A549 (cell line): ENCODE results near the gene ACAD8. TPM values are rescaled to one million over a fixed set of nuclear protein-coding genes. Genes with fewer than 3 reads are reported as not detected.

ENCODE experiments used
- ATAC-seq, 2 experiments: fragments of 200-7000 bp in 1 of 2; fragments of >200 bp in 1 of 2; cut with Nextera tagmentation in 1 of 2; cut with Tn5 transposase in 1 of 2; 3 replicates each; pipeline versions ENCODE4 v1.8.0 to v1.9.1; 2018 to 2020; ENCODE audit warnings: mild to moderate bottlenecking in 1 of 2, moderate library complexity in 1 of 2
- CTCF ChIA-PET: fragments of 300-600 bp; sonication (Branson Sonifier 250); formaldehyde crosslinking; extraction: SDS; loops from one replicate; lab custom pipeline; 2021; ENCODE audit warnings: antibody characterized with exemption, inconsistent platforms; lab: Yijun Ruan, JAX
- POLR2A ChIA-PET: fragments of 350-600 bp; formaldehyde crosslinking; extraction: SDS; loops from one replicate; lab custom pipeline; 2021; ENCODE audit warnings: antibody characterized with exemption, inconsistent platforms; lab: Yijun Ruan, JAX
- DNase-seq, 2 experiments: peaks; one replicate each; pipeline versions ENCODE4 v3.0.0 to v3.0.0-alpha.2; 2011 to 2016; ENCODE audit warnings: low read depth in 1 of 2, low spot score in 1 of 2
- FAIRE-seq: peaks from 2 replicates; lab custom pipeline; 2011; peaks lifted over from hg19 to GRCh38; lab: Jason Lieb, UNC
- H3K27ac ChIP-seq, 2 experiments: fragments of >200 bp; sonication (Bioruptor Twin); formaldehyde crosslinking; 3 replicates each; pipeline ENCODE4 v1.5.1; 2016 to 2017
- H3K4me1 ChIP-seq: fragments of >200 bp; sonication (Bioruptor Twin); formaldehyde crosslinking; 3 replicates; pipeline ENCODE4 v1.6.1; 2016
- H3K4me2 ChIP-seq: fragments of >200 bp; sonication (Bioruptor Twin); formaldehyde crosslinking; 3 replicates; pipeline ENCODE4 v1.6.1; 2016
- H3K4me3 ChIP-seq: fragments of >200 bp; sonication (Bioruptor Twin); formaldehyde crosslinking; 3 replicates; pipeline ENCODE4 v1.5.1; 2016
- H3K9me3 ChIP-seq: fragments of >200 bp; sonication (Bioruptor Twin); formaldehyde crosslinking; 3 replicates; pipeline ENCODE4 v1.6.1; 2016
- BCL3 ChIP-seq: fragments of >200 bp; sonication (Bioruptor Twin); formaldehyde crosslinking; IDR thresholded peaks from 3 replicates; pipeline ENCODE4 v1.6.1; 2016
- BHLHE40 ChIP-seq: IDR thresholded peaks from 2 replicates; pipeline ENCODE4 v1.6.1; 2012; ENCODE audit warnings: low read depth, low read length, inconsistent platforms
- CBX2 ChIP-seq: fragments of 200-600 bp; sonication (generic); IDR thresholded peaks from 2 replicates; pipeline ENCODE4 v1.6.1; 2016; ENCODE audit warnings: low read depth, mild to moderate bottlenecking, borderline replicate concordance
- CBX8 ChIP-seq: fragments of 200-600 bp; sonication (generic); IDR thresholded peaks from 2 replicates; pipeline ENCODE4 v1.6.1; 2016
- CHD4 ChIP-seq: fragments of 200-600 bp; sonication (generic); IDR thresholded peaks from 2 replicates; pipeline ENCODE4 v1.6.1; 2016; ENCODE audit warnings: antibody characterized with exemption, mild to moderate bottlenecking, borderline replicate concordance
- EHMT2 ChIP-seq: fragments of 200-600 bp; sonication (generic); IDR thresholded peaks from 2 replicates; pipeline ENCODE4 v1.6.1; 2016; ENCODE audit warnings: antibody characterized with exemption, low read depth, mild to moderate bottlenecking, moderate library complexity
- ELK1 ChIP-seq: fragments of 150-350 bp; IDR thresholded peaks from 2 replicates; pipeline ENCODE4 v1.6.1; 2014; ENCODE audit warnings: low read depth, mild to moderate bottlenecking, low read length
- EP300 ChIP-seq, 2 experiments: fragments of >200 bp; sonication (Bioruptor Twin); formaldehyde crosslinking; IDR thresholded peaks; 2 replicates in 1 of 2; 3 replicates in 1 of 2; pipeline ENCODE4 v1.6.1; 2016 to 2017
- ESRRA ChIP-seq: fragments of 150-350 bp; IDR thresholded peaks from 2 replicates; pipeline ENCODE4 v1.6.1; 2014; ENCODE audit warnings: mild to moderate bottlenecking, low read length, borderline replicate concordance
- FOSB ChIP-seq: fragments of 250-450 bp; sonication (Bioruptor Pico); IDR thresholded peaks from 2 replicates; pipeline ENCODE4 v1.5.0; 2020; ENCODE audit warnings: mild to moderate bottlenecking, moderate library complexity
- GATA3 ChIP-seq: IDR thresholded peaks from 2 replicates; pipeline ENCODE4 v1.6.1; 2012; ENCODE audit warnings: borderline replicate concordance
- HES2 ChIP-seq: fragments of >200 bp; sonication (Bioruptor Twin); formaldehyde crosslinking; IDR thresholded peaks from 2 replicates; pipeline ENCODE4 v1.6.1; 2016
- MAX ChIP-seq: IDR thresholded peaks from 2 replicates; pipeline ENCODE4 v1.6.1; 2012
- MYC ChIP-seq: IDR thresholded peaks from 2 replicates; pipeline ENCODE4 v1.6.1; 2012; ENCODE audit warnings: mild to moderate bottlenecking, inconsistent platforms, low read length, improper control_type of control experiment, borderline replicate concordance
- NFE2L2 ChIP-seq: fragments of 150-350 bp; conservative IDR thresholded peaks from 2 replicates; pipeline ENCODE4 v1.6.1; 2014; ENCODE audit warnings: low read length
- NR3C1 ChIP-seq: fragments of >200 bp; sonication (Bioruptor Twin); formaldehyde crosslinking; IDR thresholded peaks from 3 replicates; pipeline ENCODE4 v1.6.1; 2017
- PBX3 ChIP-seq: IDR thresholded peaks from 2 replicates; pipeline ENCODE4 v1.6.1; 2012
- RAD21 ChIP-seq, 2 experiments: fragments of >200 bp in 1 of 2; sonication (Bioruptor Twin) in 1 of 2; formaldehyde crosslinking in 1 of 2; IDR thresholded peaks in 1 of 2; conservative IDR thresholded peaks in 1 of 2; 2 replicates in 1 of 2; 3 replicates in 1 of 2; pipeline ENCODE4 v1.6.1; 2012 to 2018; ENCODE audit warnings: inconsistent platforms in 1 of 2
- RARB ChIP-seq: fragments of 250-450 bp; sonication (Bioruptor Pico); IDR thresholded peaks from 2 replicates; pipeline ENCODE4 v1.8.0; 2021; ENCODE audit warnings: mild to moderate bottlenecking, moderate library complexity
- RFX5 ChIP-seq: fragments of 450-650 bp; IDR thresholded peaks from 2 replicates; pipeline ENCODE4 v1.7.1; 2014; ENCODE audit warnings: antibody characterized with exemption, mild to moderate bottlenecking, moderate library complexity
- SMC3 ChIP-seq: fragments of >200 bp; sonication (Bioruptor Twin); formaldehyde crosslinking; IDR thresholded peaks from 3 replicates; pipeline ENCODE4 v1.6.1; 2018; ENCODE audit warnings: inconsistent platforms
- USF2 ChIP-seq: fragments of 450-650 bp; IDR thresholded peaks from 2 replicates; pipeline ENCODE4 v1.6.1; 2014; ENCODE audit warnings: antibody characterized with exemption
- ZFP36 ChIP-seq: fragments of 450-650 bp; IDR thresholded peaks from 2 replicates; pipeline ENCODE4 v1.6.1; 2014; ENCODE audit warnings: borderline replicate concordance; ENCODE audit not compliant: partially characterized antibody
- ZSCAN20 ChIP-seq: fragments of 250-450 bp; sonication (Bioruptor Pico); IDR thresholded peaks from 2 replicates; pipeline ENCODE4 v1.8.0; 2022; ENCODE audit warnings: mild to moderate bottlenecking, moderate library complexity
- WGBS: methylation state at CpG from one replicate; pipeline ENCODE4 v1.1.6; 2017; ENCODE audit errors: missing lambda C conversion rate; 5-methylcytosine and 5-hydroxymethylcytosine counted together
- polyA plus RNA-seq, 4 experiments: library from polyadenylated mRNA; depleted of rRNA in 3 of 4; stranded (reverse); fragments of >200 nt; fragmentation: RNase III in 1 of 4; extraction: RNeasy Plus Mini Kit Qiagen cat#74134 plus additional on column Dnase treatment in 1 of 4; gene quantifications; 2 replicates in 3 of 4; 3 replicates in 1 of 4; pipeline ENCODE4 v1.2.3, GENCODE V29; 2011 to 2017

Gene ACAD8
- polyA plus RNA-seq, 2 of the 4 experiments (the other 2 are of a cell fraction): 13.5 to 16.9 TPM

GRCh38 chr11:134267966-134268365 is 14.6 kb downstream of the ACAD8 start:
- no peak for TF ChIP-seq CBX2
- TF ChIP-seq RARB: no peak
- no peak for TF ChIP-seq RAD21 (conservative IDR thresholded peaks at IDR 0.05 in 1 of 2, IDR thresholded peaks at IDR 0.05 in 1 of 2)
- TF ChIP-seq ZSCAN20: no peak
- no peak for TF ChIP-seq BHLHE40
- no peak for TF ChIP-seq CHD4
- no peak for TF ChIP-seq FOSB
- TF ChIP-seq PBX3: no peak
- no peak for TF ChIP-seq MYC
- TF ChIP-seq NR3C1: no peak
- TF ChIP-seq RFX5: no peak
- TF ChIP-seq NFE2L2: no peak
- DNase-seq (no peak), FAIRE-seq (no peak), ATAC-seq (no peak)
- 79% methylated on average over 11 of the region's 11 CpGs for WGBS
- no peak overlapping the region for H3K4me2 ChIP-seq
- POLR2A ChIA-PET: no interaction called here
- CTCF ChIA-PET: no interaction called here
- H3K27ac ChIP-seq: no peak overlapping the region
- H3K4me1 ChIP-seq: no peaks in the 10 kb centered on the region
- no peaks in the 10 kb centered on the region for H3K9me3 ChIP-seq
- no peak overlapping the region for H3K4me3 ChIP-seq

- H3K4me2 ChIP-seq: no peak overlapping the region
- H3K9me3 ChIP-seq: no peaks in the 10 kb centered on the region
- ATAC-seq: peak; percentile 54 to 79; a peak in 3 of 6 replicates
- no peak for FAIRE-seq
- ChIA-PET CTCF (interaction anchor here (0.9 kb wide), 1 partner anchor 9 kb away, joined by 3 read pairs; no protein-coding TSS in a partner anchor), POLR2A (no interaction called here)
- TF ChIP-seq MAX: no peak
- peak in 1 of 2 experiments; percentile 31 for DNase-seq
- WGBS: 10% methylated on average over 3 of the region's 5 CpGs
- no peak overlapping the region for H3K4me3 ChIP-seq
- 0 out of 3 replicates have a peak, but pooled peaks cover under 1% of the 10 kb centered on the region for H3K4me1 ChIP-seq
- no peak overlapping the region for H3K27ac ChIP-seq
Measured at GRCh38 chr11:134270250-134270714, 16.9 kb downstream of the ACAD8 start.

GRCh38 chr11:134271978-134272377 is 18.6 kb downstream of the ACAD8 start:
- ChIA-PET CTCF (no interaction called here), POLR2A (no interaction called here)
- ATAC-seq: no peak
- no peak for TF ChIP-seq EHMT2
- TF ChIP-seq BCL3: no peak
- TF ChIP-seq ZFP36: no peak
- TF ChIP-seq EP300 (IDR thresholded peaks at IDR 0.05): no peak
- no peak for TF ChIP-seq USF2
- no peak for TF ChIP-seq SMC3
- TF ChIP-seq GATA3: no peak
- no peak for TF ChIP-seq ESRRA
- no peak for TF ChIP-seq HES2
- TF ChIP-seq ELK1: no peak
- no peak for TF ChIP-seq CBX8
- TF ChIP-seq, all 56 proteins: peak for 0
- H3K9me3 ChIP-seq: no peaks in the 10 kb centered on the region
- no peak overlapping the region for H3K27ac ChIP-seq
- FAIRE-seq (no peak), DNase-seq (no peak)
- H3K4me2 ChIP-seq: no peak overlapping the region
- no peak overlapping the region for H3K4me3 ChIP-seq
- WGBS: 91% methylated on average over 3 of the region's 4 CpGs
- peaks cover 3% of the 10 kb centered on the region; the same call in 1 of the 3 replicates for H3K4me1 ChIP-seq
